ENCODE measurements around the gene SORCS2.
"Not testable (repeated sequence)": the region's sequence is repeated elsewhere in the genome, so short reads cannot be mapped to it uniquely, and the experiment has no call there.

The SORCS2 gene

GRCh38 chr4:7587433-7588405 lies 395.4 kb downstream of the SORCS2 start:
- no peak for DNase-seq (ENCODE audit: low read depth in 1 of 2, low spot score in 1 of 2)
- no peak for TF ChIP-seq JUND (IDR thresholded peaks at IDR 0.05; ENCODE audit: low read depth)
- in situ Hi-C loops (cut with HindIII; ENCODE audit: low pct_unique_long_range_greater_than_20kb, low sequenced_read_pairs) = no loop called here

- in situ Hi-C loops (cut with HindIII; ENCODE audit: low pct_unique_long_range_greater_than_20kb, low sequenced_read_pairs) = no loop called here
- TF ChIP-seq JUND (IDR thresholded peaks at IDR 0.05; ENCODE audit: low read depth) = no peak
- no peak for DNase-seq (ENCODE audit: low read depth in 1 of 2, low spot score in 1 of 2)
These were observed 397.9 kb downstream of the SORCS2 start for GRCh38 chr4:7590189-7590588.

GRCh38 chr4:7590899-7591298 lies 398.6 kb downstream of the SORCS2 start:
- in situ Hi-C loops (cut with HindIII; ENCODE audit: low pct_unique_long_range_greater_than_20kb, low sequenced_read_pairs) = no loop called here
- DNase-seq (ENCODE audit: low read depth in 1 of 2, low spot score in 1 of 2) = no peak
- TF ChIP-seq JUND (IDR thresholded peaks at IDR 0.05; ENCODE audit: low read depth) = no peak

GRCh38 chr4:7591409-7592053 lies 399.2 kb downstream of the SORCS2 start:
- TF ChIP-seq JUND (IDR thresholded peaks at IDR 0.05; ENCODE audit: low read depth) = no peak
- in situ Hi-C loops (cut with HindIII; ENCODE audit: low pct_unique_long_range_greater_than_20kb, low sequenced_read_pairs) = no loop called here
- DNase-seq (ENCODE audit: low read depth in 1 of 2, low spot score in 1 of 2) = no peak

- DNase-seq (ENCODE audit: low read depth in 1 of 2, low spot score in 1 of 2) = no peak
- in situ Hi-C loops (cut with HindIII; ENCODE audit: low pct_unique_long_range_greater_than_20kb, low sequenced_read_pairs) = no loop called here
- no peak for TF ChIP-seq JUND (IDR thresholded peaks at IDR 0.05; ENCODE audit: low read depth)
These were observed 401.5 kb downstream of the SORCS2 start for GRCh38 chr4:7593646-7594412.

- in situ Hi-C loops (cut with HindIII; ENCODE audit: low pct_unique_long_range_greater_than_20kb, low sequenced_read_pairs) = no loop called here
- no peak for TF ChIP-seq JUND (IDR thresholded peaks at IDR 0.05; ENCODE audit: low read depth)
- no peak for DNase-seq (ENCODE audit: low read depth in 1 of 2, low spot score in 1 of 2)
These were observed 403.7 kb downstream of the SORCS2 start for GRCh38 chr4:7595934-7596461.

DNA sequence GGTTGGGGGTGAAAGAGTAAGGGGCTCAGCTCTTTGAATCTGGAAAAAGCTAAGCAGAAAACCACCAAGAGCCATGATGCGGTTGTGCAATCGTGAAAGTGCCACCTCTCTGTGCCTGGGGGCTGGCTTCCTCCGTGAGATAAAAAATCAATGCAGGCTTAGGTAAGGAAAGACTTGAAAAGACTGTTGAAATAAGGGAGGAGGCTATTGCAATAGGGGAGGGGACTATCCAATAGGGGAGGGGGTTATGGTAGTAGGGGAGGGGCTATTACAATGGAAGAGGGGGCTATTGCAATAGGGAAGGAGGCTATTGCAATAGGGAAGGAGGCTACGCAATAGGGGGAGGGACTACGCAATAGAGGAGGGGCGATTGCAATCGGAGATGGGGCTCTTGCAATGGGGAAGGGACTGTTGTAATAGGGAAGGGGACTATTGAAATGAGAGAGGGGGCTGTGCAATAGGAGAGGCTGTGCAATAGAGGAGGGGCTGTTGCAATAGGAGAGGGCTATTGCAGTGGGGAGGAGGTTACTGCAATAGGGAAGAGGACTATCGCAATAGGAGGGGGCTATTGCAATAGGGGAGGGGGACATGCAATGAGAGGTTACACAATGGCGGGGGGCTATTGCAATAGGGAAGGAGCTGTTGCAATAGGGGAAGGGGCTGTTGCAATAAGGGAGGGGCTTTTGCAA lies 404.7 kb downstream of the SORCS2 start:
- no peak for TF ChIP-seq JUND (IDR thresholded peaks at IDR 0.05; ENCODE audit: low read depth)
- DNase-seq (ENCODE audit: low read depth in 1 of 2, low spot score in 1 of 2) = no peak
- in situ Hi-C loops (cut with HindIII; ENCODE audit: low pct_unique_long_range_greater_than_20kb, low sequenced_read_pairs) = no loop called here

DNA sequence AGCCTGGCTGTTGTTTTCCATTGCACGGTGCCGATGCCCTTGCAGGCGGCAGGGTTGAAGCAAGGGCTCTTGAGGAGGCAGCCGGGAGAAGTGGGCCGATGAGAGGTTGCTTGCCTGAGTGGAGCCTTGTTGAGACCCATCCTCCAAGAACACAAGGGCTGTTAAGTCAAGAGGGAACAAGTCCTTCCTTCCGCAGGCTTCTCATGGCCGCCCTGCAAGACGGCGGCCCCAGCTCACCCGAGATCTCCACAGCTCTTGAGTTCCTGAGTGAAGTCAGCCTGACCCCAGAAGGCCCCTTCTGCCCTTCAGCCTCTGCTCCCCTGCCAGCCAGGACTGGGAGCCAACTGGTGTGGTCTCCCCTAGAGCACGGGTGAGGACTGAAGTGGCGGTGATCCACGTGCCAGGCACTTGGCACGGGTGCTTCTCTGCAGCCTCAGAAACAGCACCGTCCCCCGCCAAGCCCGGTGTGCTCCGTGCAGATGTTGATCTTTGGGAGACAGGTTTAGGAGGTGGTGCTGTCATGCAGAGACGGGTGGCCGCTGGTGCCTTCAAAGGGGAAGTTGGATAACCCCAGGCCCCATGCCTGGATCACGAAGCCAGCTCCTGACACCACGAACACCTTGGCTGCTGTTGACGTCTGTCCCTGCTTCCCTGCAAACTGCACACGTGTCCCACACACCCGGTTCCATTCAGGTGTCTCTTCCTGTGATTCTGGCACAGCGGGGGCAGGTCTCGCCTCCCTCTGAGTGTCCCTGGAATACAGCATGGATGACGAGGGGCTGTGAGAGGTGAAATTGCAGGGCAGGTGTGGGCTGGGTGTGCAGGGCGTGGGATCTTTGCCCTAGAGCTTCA lies 406.8 kb downstream of the SORCS2 start:
- TF ChIP-seq JUND (IDR thresholded peaks at IDR 0.05; ENCODE audit: low read depth) = no peak
- no peak for DNase-seq (ENCODE audit: low read depth in 1 of 2, low spot score in 1 of 2)
- in situ Hi-C loops (cut with HindIII; ENCODE audit: low pct_unique_long_range_greater_than_20kb, low sequenced_read_pairs) = no loop called here

GRCh38 chr4:7600247-7600646 lies 407.9 kb downstream of the SORCS2 start:
- DNase-seq (ENCODE audit: low read depth in 1 of 2, low spot score in 1 of 2) = no peak
- in situ Hi-C loops (cut with HindIII; ENCODE audit: low pct_unique_long_range_greater_than_20kb, low sequenced_read_pairs) = no loop called here
- no peak for TF ChIP-seq JUND (IDR thresholded peaks at IDR 0.05; ENCODE audit: low read depth)

- in situ Hi-C loops (cut with HindIII; ENCODE audit: low pct_unique_long_range_greater_than_20kb, low sequenced_read_pairs); DNase-seq (ENCODE audit: low read depth in 1 of 2, low spot score in 1 of 2): not testable (repeated sequence)
These were observed 409.8 kb downstream of the SORCS2 start for GRCh38 chr4:7602166-7602565.

DNA sequence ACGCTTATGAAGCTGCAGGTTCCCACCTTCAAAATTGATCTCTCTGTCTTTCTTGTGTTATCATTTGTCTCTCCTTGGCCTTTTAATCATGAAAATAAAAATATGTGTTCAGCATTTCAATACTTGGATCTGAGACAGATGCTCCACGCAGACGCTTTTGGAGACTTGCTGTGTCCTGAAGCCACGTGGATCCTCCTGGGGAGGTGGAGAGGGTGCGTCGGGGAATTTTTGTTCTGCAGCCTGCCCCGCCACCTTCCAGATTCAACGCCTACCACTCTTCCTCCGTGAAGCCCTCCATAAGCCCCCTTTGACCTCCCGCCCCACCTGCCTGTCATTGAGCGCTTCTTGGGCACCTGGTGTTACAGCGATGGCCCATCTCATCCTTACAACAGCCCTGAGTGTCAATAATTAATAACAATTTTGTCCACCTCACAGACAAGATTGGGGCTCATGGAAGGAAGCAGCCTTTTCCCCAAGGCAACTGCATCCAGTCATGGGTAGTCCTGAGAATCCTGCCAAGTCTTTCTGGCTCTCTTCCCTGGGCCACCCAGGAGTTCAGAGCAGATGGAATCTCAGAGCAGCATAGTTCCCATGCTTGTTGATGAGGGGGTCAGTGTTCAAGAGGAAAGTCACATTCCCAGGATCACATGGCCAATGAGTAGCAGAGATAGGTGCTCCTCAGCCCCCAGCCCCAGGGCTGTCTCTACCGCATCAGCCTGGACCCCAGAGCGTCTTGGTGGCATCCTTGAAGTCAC lies 415.0 kb downstream of the SORCS2 start:
- DNase-seq (ENCODE audit: low read depth in 1 of 2, low spot score in 1 of 2) = no peak
- no peak for TF ChIP-seq JUND (IDR thresholded peaks at IDR 0.05; ENCODE audit: low read depth)
- in situ Hi-C loops (cut with HindIII; ENCODE audit: low pct_unique_long_range_greater_than_20kb, low sequenced_read_pairs) = no loop called here

Data from T47D (cell line).